H9 (cell line): Measurements from ENCODE around the gene GREB1L. TPM values are rescaled to one million over a fixed set of nuclear protein-coding genes. Genes with fewer than 3 reads are reported as not detected.

Experiments
- DNase-seq: peaks from one replicate; pipeline ENCODE4 v3.0.0-alpha.2; 2017
- H2AFZ ChIP-seq: one replicate; pipeline ENCODE4 v1.6.1; 2013; ENCODE audit warnings: mild to moderate bottlenecking, low read length, control low read depth, moderate library complexity
- H2AK5ac ChIP-seq: 2 replicates; pipeline ENCODE4 v1.6.1; 2013; ENCODE audit warnings: low read length, control low read depth, mixed read lengths; ENCODE audit not compliant: insufficient read length
- H2BK120ac ChIP-seq: one replicate; pipeline ENCODE4 v1.6.1; 2013; ENCODE audit warnings: low read depth, mild to moderate bottlenecking, low read length, control low read depth, inconsistent platforms; ENCODE audit not compliant: poor library complexity, severe bottlenecking
- H2BK12ac ChIP-seq: 2 replicates; pipeline ENCODE4 v1.6.1; 2013; ENCODE audit warnings: low read length, control low read depth, mixed read lengths, low read depth; ENCODE audit not compliant: insufficient read length
- H2BK15ac ChIP-seq: 2 replicates; pipeline ENCODE4 v1.6.1; 2013; ENCODE audit warnings: low read depth, low read length, control low read depth
- H2BK20ac ChIP-seq: one replicate; pipeline ENCODE4 v1.6.1; 2013; ENCODE audit warnings: low read depth, mild to moderate bottlenecking, low read length, control low read depth, inconsistent platforms; ENCODE audit not compliant: poor library complexity, severe bottlenecking
- H2BK5ac ChIP-seq: 2 replicates; pipeline ENCODE4 v1.6.1; 2013; ENCODE audit warnings: low read length, control low read depth, mixed read lengths; ENCODE audit not compliant: insufficient read length
- H3K14ac ChIP-seq: 2 replicates; pipeline ENCODE4 v1.6.1; 2013; ENCODE audit warnings: low read length, control low read depth; ENCODE audit not compliant: insufficient read depth
- H3K18ac ChIP-seq: 2 replicates; pipeline ENCODE4 v1.6.1; 2013; ENCODE audit warnings: low read depth, mild to moderate bottlenecking, mixed read lengths, low read length, control low read depth; ENCODE audit not compliant: insufficient read length
- H3K23ac ChIP-seq: 2 replicates; pipeline ENCODE4 v1.6.1; 2013; ENCODE audit warnings: low read length, control low read depth, mixed read lengths, low read depth; ENCODE audit not compliant: insufficient read length
- H3K23me2 ChIP-seq: 2 replicates; pipeline ENCODE4 v1.6.1; 2013; ENCODE audit warnings: low read depth, mild to moderate bottlenecking, mixed read lengths, low read length, control low read depth; ENCODE audit not compliant: insufficient read length, poor library complexity, severe bottlenecking
- H3K27ac ChIP-seq: 2 replicates; pipeline ENCODE4 v1.5.1; 2013; ENCODE audit warnings: low read length, control low read depth, mixed read lengths, low read depth; ENCODE audit not compliant: insufficient read length
- H3K27me3 ChIP-seq: 2 replicates; pipeline ENCODE4 v1.6.1; 2013; ENCODE audit warnings: low read length, control low read depth, inconsistent platforms; ENCODE audit not compliant: insufficient read depth
- H3K4ac ChIP-seq: 2 replicates; pipeline ENCODE4 v1.6.1; 2013; ENCODE audit warnings: low read depth, mild to moderate bottlenecking, control low read depth, inconsistent platforms, low read length, moderate library complexity
- H3K4me1 ChIP-seq: 2 replicates; pipeline ENCODE4 v1.6.1; 2013; ENCODE audit warnings: low read length, control low read depth, inconsistent platforms; ENCODE audit not compliant: insufficient read depth
- H3K4me2 ChIP-seq: 2 replicates; pipeline ENCODE4 v1.6.1; 2013; ENCODE audit warnings: low read length, control low read depth, mixed read lengths; ENCODE audit not compliant: insufficient read length, insufficient read depth
- H3K56ac ChIP-seq: 2 replicates; pipeline ENCODE4 v1.6.1; 2013; ENCODE audit warnings: low read depth, mild to moderate bottlenecking, mixed read lengths, low read length, control low read depth; ENCODE audit not compliant: insufficient read length
- H3K79me1 ChIP-seq: 2 replicates; pipeline ENCODE4 v1.6.1; 2013; ENCODE audit warnings: low read depth, mild to moderate bottlenecking, moderate library complexity, low read length, control low read depth, inconsistent platforms; ENCODE audit not compliant: insufficient read depth, poor library complexity, severe bottlenecking
- H3K79me2 ChIP-seq: 2 replicates; pipeline ENCODE4 v1.6.1; 2013; ENCODE audit warnings: low read length, control low read depth, inconsistent platforms; ENCODE audit not compliant: insufficient read depth
- H3K9ac ChIP-seq: 2 replicates; pipeline ENCODE4 v1.6.1; 2013; ENCODE audit warnings: low read length, control low read depth, mixed read lengths; ENCODE audit not compliant: insufficient read length; ENCODE audit errors: extremely low read depth
- H3K9me3 ChIP-seq: one replicate; pipeline ENCODE4 v1.6.1; 2013; ENCODE audit warnings: low read depth, low read length, inconsistent platforms; ENCODE audit not compliant: control insufficient read depth
- H3T11ph ChIP-seq: one replicate; pipeline ENCODE4 v1.6.1; 2013; ENCODE audit warnings: mild to moderate bottlenecking, low read length, control low read depth, inconsistent platforms
- H4K20me1 ChIP-seq: one replicate; pipeline ENCODE4 v1.6.1; 2013; ENCODE audit not compliant: control insufficient read depth, insufficient read length, insufficient read depth
- H4K5ac ChIP-seq: 2 replicates; pipeline ENCODE4 v1.6.1; 2013; ENCODE audit warnings: low read depth, mild to moderate bottlenecking, mixed read lengths, low read length, control low read depth; ENCODE audit not compliant: insufficient read length
- H4K8ac ChIP-seq: replicated peaks from 2 replicates; pipeline ENCODE4 v1.6.1; 2013; ENCODE audit warnings: low read length, control low read depth, mixed read lengths, low read depth; ENCODE audit not compliant: insufficient read length
- H4K91ac ChIP-seq: 2 replicates; pipeline ENCODE4 v1.6.1; 2013; ENCODE audit warnings: low read depth, mild to moderate bottlenecking, moderate library complexity, mixed read lengths, low read length, control low read depth; ENCODE audit not compliant: insufficient read length
- H3K27ac Mint-ChIP-seq, 3 experiments: 2 replicates in 2 of 3; 3 replicates in 1 of 3; pipeline ENCODE4 v1.8.0; 2020 to 2021; ENCODE audit warnings: mixed read lengths in 3 of 3, mild to moderate bottlenecking in 1 of 3, moderate library complexity in 1 of 3
- H3K27me3 Mint-ChIP-seq: 2 replicates; pipeline ENCODE4 v1.8.0; 2021; ENCODE audit warnings: low read depth, mild to moderate bottlenecking, moderate library complexity, mixed read lengths
- H3K36me3 Mint-ChIP-seq, 3 experiments: 2 replicates in 2 of 3; 3 replicates in 1 of 3; pipeline ENCODE4 v1.8.0; 2020 to 2021; ENCODE audit warnings: low read depth in 3 of 3, mixed read lengths in 3 of 3; ENCODE audit not compliant: insufficient read depth in 1 of 3
- H3K4me1 Mint-ChIP-seq, 2 experiments: 2 replicates each; pipeline ENCODE4 v1.8.0; 2020; ENCODE audit warnings: mixed read lengths in 2 of 2
- H3K4me3 Mint-ChIP-seq, 2 experiments: 2 replicates in 1 of 2; 3 replicates in 1 of 2; pipeline ENCODE4 v1.8.0; 2020 to 2021; ENCODE audit warnings: mild to moderate bottlenecking in 2 of 2, mixed read lengths in 2 of 2, moderate library complexity in 1 of 2
- H3K9me3 Mint-ChIP-seq, 2 experiments: 2 replicates in 1 of 2; 3 replicates in 1 of 2; pipeline ENCODE4 v1.8.0; 2020; ENCODE audit warnings: mild to moderate bottlenecking in 2 of 2, mixed read lengths in 2 of 2, moderate library complexity in 1 of 2
- whole genome bisulfite sequencing: extraction: QIAGEN DNeasy Blood & Tissue Kit; methylation state at CpG from one replicate; pipeline ENCODE4 v1.1.7; 2013; ENCODE audit warnings: missing lambda C conversion rate, low lambda C conversion rate, mixed read lengths; ENCODE audit not compliant: insufficient read length; ENCODE audit errors: extremely low coverage; 5-methylcytosine and 5-hydroxymethylcytosine counted together
- total RNA-seq: library from RNA; stranded (reverse); gene quantifications from 2 replicates; pipeline ENCODE4 v1.2.1, GENCODE V29; 2021
- TF ChIP-seq, protein P1 (sequence below): fragments of 200-600 bp; sonication (generic); conservative IDR thresholded peaks from 3 replicates; pipeline ENCODE4 v1.8.0; 2021; ENCODE audit warnings: antibody characterized with exemption, mild to moderate bottlenecking

GREB1L gene
- total RNA-seq, 1 experiment from 2014 or later = 2.7 TPM

DNA sequence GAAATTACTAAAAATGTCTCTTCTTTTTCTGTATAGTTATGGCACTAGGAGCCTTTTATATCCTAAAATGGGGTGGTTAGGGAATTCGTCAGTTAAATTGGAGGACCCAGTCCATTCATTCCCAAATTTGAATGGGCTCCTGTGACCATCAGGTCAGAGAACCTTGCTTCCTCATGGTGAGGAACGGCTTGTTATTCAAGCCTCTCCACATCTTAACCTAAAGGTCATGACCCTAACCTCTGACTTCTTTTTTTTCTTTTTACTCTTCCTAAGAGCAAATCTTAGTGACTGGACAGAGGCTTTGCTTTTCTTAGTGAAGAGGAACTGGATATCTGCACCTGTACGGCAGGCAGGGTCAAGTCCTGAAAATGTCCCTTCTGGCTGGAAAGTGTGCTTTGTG, 53.1 kb downstream of the GREB1L start:
- no peak overlapping the region for H3K9ac ChIP-seq
- no peak overlapping the region for H3K4ac ChIP-seq
- H2BK5ac ChIP-seq = no peak overlapping the region
- H3T11ph ChIP-seq = no peak overlapping the region
- no peak overlapping the region for H3K23ac ChIP-seq
- TF ChIP-seq, protein P1, sequence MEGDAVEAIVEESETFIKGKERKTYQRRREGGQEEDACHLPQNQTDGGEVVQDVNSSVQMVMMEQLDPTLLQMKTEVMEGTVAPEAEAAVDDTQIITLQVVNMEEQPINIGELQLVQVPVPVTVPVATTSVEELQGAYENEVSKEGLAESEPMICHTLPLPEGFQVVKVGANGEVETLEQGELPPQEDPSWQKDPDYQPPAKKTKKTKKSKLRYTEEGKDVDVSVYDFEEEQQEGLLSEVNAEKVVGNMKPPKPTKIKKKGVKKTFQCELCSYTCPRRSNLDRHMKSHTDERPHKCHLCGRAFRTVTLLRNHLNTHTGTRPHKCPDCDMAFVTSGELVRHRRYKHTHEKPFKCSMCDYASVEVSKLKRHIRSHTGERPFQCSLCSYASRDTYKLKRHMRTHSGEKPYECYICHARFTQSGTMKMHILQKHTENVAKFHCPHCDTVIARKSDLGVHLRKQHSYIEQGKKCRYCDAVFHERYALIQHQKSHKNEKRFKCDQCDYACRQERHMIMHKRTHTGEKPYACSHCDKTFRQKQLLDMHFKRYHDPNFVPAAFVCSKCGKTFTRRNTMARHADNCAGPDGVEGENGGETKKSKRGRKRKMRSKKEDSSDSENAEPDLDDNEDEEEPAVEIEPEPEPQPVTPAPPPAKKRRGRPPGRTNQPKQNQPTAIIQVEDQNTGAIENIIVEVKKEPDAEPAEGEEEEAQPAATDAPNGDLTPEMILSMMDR = no peak
- H3K27me3 ChIP-seq = no peaks in the 10 kb centered on the region
- H2BK20ac ChIP-seq = no peak overlapping the region
- H2AFZ ChIP-seq = no peak overlapping the region
- no peaks in the 10 kb centered on the region for H3K9me3 ChIP-seq
- no peak overlapping the region for H2BK12ac ChIP-seq
- no peak overlapping the region; a peak in 1 of 7 replicates for H3K27ac Mint-ChIP-seq
- WGBS = no CpG with 5 or more reads among the region's 3 CpGs
- no peaks in the 10 kb centered on the region for H3K79me2 ChIP-seq
- no peaks in the 10 kb centered on the region for H3K23me2 ChIP-seq
- no peak overlapping the region for H3K18ac ChIP-seq
- H3K4me1 ChIP-seq = no peaks in the 10 kb centered on the region
- no peak for DNase-seq
- no peak overlapping the region for H3K4me3 Mint-ChIP-seq
- H3K79me1 ChIP-seq = no peaks in the 10 kb centered on the region
- H2AK5ac ChIP-seq = no peak overlapping the region
- no peak overlapping the region for H2BK15ac ChIP-seq
- H3K27ac ChIP-seq = no peak overlapping the region
- no peak overlapping the region for H4K5ac ChIP-seq
- no peak overlapping the region for H3K56ac ChIP-seq
- no peaks in the 10 kb centered on the region for H4K20me1 ChIP-seq
- H3K4me1 Mint-ChIP-seq = peaks cover 17 to 49% of the 10 kb centered on the region in 2 experiments
- no peak overlapping the region for H4K8ac ChIP-seq
- H4K91ac ChIP-seq = no peak overlapping the region
- H3K36me3 Mint-ChIP-seq = no peaks in the 10 kb centered on the region; a peak in 1 of 7 replicates
- no peak overlapping the region for H3K14ac ChIP-seq
- no peak overlapping the region for H2BK120ac ChIP-seq
- H3K27me3 Mint-ChIP-seq = no peaks in the 10 kb centered on the region
- H3K9me3 Mint-ChIP-seq = no peaks in the 10 kb centered on the region
- H3K4me2 ChIP-seq = no peak overlapping the region
